ENCODE results near the gene SCCPDH.
"Not testable (repeated sequence)": the region's sequence is repeated elsewhere in the genome, so short reads cannot be mapped to it uniquely, and the experiment has no call there.

DNA sequence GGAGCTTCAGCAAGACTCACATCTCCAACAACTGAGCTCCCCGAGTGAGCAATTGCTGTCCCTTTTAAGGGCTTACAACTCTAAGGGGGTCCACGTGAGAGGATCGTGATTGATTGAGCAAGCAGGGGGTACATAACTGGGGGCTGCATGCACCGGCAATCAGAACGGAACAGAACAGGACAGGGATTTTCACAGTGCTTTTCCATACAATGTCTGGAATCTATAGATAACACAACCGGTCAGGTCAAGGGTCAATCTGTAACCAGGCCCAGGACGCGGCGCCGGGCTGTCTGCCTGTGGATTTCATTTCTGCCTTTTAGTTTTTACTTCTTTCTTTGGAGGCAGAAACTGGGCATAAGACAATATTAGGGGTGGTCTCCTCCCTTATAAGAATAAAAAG is 21.9 kb downstream of the SCCPDH start:
- TF ChIP-seq, protein P1, sequence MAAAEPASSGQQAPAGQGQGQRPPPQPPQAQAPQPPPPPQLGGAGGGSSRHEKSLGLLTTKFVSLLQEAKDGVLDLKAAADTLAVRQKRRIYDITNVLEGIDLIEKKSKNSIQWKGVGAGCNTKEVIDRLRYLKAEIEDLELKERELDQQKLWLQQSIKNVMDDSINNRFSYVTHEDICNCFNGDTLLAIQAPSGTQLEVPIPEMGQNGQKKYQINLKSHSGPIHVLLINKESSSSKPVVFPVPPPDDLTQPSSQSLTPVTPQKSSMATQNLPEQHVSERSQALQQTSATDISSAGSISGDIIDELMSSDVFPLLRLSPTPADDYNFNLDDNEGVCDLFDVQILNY (CRISPR knock-in tag; IDR thresholded peaks at IDR 0.05), result not testable (repeated sequence)
- TF ChIP-seq JUN (CRISPR knock-in tag; IDR thresholded peaks at IDR 0.05); ZBTB21 (CRISPR knock-in tag; IDR thresholded peaks at IDR 0.05; ENCODE audit: borderline replicate concordance); ZNF138 (CRISPR knock-in tag; conservative IDR thresholded peaks at IDR 0.05); TEAD1 (CRISPR knock-in tag; IDR thresholded peaks at IDR 0.05); SMAD4 (CRISPR knock-in tag; IDR thresholded peaks at IDR 0.05); NFE2L1 (CRISPR knock-in tag; IDR thresholded peaks at IDR 0.05); TEAD4 (CRISPR knock-in tag; IDR thresholded peaks at IDR 0.05); NR1H2 (CRISPR knock-in tag; IDR thresholded peaks at IDR 0.05): not testable (repeated sequence)
- TF ChIP-seq, protein P2, sequence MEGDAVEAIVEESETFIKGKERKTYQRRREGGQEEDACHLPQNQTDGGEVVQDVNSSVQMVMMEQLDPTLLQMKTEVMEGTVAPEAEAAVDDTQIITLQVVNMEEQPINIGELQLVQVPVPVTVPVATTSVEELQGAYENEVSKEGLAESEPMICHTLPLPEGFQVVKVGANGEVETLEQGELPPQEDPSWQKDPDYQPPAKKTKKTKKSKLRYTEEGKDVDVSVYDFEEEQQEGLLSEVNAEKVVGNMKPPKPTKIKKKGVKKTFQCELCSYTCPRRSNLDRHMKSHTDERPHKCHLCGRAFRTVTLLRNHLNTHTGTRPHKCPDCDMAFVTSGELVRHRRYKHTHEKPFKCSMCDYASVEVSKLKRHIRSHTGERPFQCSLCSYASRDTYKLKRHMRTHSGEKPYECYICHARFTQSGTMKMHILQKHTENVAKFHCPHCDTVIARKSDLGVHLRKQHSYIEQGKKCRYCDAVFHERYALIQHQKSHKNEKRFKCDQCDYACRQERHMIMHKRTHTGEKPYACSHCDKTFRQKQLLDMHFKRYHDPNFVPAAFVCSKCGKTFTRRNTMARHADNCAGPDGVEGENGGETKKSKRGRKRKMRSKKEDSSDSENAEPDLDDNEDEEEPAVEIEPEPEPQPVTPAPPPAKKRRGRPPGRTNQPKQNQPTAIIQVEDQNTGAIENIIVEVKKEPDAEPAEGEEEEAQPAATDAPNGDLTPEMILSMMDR (IDR thresholded peaks at IDR 0.05), result not testable (repeated sequence)
- TF ChIP-seq, protein P3, sequence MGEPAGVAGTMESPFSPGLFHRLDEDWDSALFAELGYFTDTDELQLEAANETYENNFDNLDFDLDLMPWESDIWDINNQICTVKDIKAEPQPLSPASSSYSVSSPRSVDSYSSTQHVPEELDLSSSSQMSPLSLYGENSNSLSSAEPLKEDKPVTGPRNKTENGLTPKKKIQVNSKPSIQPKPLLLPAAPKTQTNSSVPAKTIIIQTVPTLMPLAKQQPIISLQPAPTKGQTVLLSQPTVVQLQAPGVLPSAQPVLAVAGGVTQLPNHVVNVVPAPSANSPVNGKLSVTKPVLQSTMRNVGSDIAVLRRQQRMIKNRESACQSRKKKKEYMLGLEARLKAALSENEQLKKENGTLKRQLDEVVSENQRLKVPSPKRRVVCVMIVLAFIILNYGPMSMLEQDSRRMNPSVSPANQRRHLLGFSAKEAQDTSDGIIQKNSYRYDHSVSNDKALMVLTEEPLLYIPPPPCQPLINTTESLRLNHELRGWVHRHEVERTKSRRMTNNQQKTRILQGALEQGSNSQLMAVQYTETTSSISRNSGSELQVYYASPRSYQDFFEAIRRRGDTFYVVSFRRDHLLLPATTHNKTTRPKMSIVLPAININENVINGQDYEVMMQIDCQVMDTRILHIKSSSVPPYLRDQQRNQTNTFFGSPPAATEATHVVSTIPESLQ (CRISPR knock-in tag; IDR thresholded peaks at IDR 0.05), result not testable (repeated sequence)
- TF ChIP-seq, protein P4, sequence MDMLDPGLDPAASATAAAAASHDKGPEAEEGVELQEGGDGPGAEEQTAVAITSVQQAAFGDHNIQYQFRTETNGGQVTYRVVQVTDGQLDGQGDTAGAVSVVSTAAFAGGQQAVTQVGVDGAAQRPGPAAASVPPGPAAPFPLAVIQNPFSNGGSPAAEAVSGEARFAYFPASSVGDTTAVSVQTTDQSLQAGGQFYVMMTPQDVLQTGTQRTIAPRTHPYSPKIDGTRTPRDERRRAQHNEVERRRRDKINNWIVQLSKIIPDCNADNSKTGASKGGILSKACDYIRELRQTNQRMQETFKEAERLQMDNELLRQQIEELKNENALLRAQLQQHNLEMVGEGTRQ (CRISPR knock-in tag; IDR thresholded peaks at IDR 0.05), result not testable (repeated sequence)
- TF ChIP-seq, protein P5, sequence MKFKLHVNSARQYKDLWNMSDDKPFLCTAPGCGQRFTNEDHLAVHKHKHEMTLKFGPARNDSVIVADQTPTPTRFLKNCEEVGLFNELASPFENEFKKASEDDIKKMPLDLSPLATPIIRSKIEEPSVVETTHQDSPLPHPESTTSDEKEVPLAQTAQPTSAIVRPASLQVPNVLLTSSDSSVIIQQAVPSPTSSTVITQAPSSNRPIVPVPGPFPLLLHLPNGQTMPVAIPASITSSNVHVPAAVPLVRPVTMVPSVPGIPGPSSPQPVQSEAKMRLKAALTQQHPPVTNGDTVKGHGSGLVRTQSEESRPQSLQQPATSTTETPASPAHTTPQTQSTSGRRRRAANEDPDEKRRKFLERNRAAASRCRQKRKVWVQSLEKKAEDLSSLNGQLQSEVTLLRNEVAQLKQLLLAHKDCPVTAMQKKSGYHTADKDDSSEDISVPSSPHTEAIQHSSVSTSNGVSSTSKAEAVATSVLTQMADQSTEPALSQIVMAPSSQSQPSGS (CRISPR knock-in tag; IDR thresholded peaks at IDR 0.05; ENCODE audit: borderline replicate concordance, low read depth), result not testable (repeated sequence)
- TF ChIP-seq, protein P6, sequence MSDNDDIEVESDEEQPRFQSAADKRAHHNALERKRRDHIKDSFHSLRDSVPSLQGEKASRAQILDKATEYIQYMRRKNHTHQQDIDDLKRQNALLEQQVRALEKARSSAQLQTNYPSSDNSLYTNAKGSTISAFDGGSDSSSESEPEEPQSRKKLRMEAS (CRISPR knock-in tag; IDR thresholded peaks at IDR 0.05), result not testable (repeated sequence)

Measured in WTC11 (cell line).